HepG2 (cell line): ENCODE data around the gene ITGB2. TPM values are rescaled to one million over a fixed set of nuclear protein-coding genes. Genes with fewer than 3 reads are reported as not detected.

ENCODE experiments used
- ATAC-seq: fragments of 200-7000 bp; cut with Tn5 transposase; 3 replicates; pipeline ENCODE4 v1.9.1; 2020; ENCODE audit warnings: mild to moderate bottlenecking, moderate library complexity
- BruUV-seq: library from RNA; stranded (reverse); fragments of 400-500 nt; replicated peaks from 2 replicates; lab custom pipeline; 2021; lab: Mats Ljungman, UMichigan
- CTCF ChIA-PET: fragments of 300-600 bp; formaldehyde crosslinking; extraction: SDS; loops from one replicate; lab custom pipeline; 2021; ENCODE audit warnings: low total read pairs, inconsistent platforms, low intra/inter-chr PET ratio; lab: Yijun Ruan, JAX
- POLR2A ChIA-PET: fragments of 350-600 bp; sonication (Branson Sonifier 250); formaldehyde crosslinking; loops from one replicate; lab custom pipeline; 2020; ENCODE audit warnings: antibody characterized with exemption, inconsistent platforms; lab: Yijun Ruan, JAX
- DNase-seq: peaks from one replicate; pipeline ENCODE4 v3.0.0-alpha.2; 2015; ENCODE audit warnings: low spot score
- FAIRE-seq: peaks from 3 replicates; lab custom pipeline; 2011; peaks lifted over from hg19 to GRCh38; lab: Jason Lieb, UNC
- H2AFZ ChIP-seq: one replicate; pipeline ENCODE4 v1.6.1; 2011; ENCODE audit warnings: low read length, inconsistent platforms
- H3K27ac ChIP-seq: fragments of 300-600 bp; 3 replicates; pipeline ENCODE4 v1.8.0; 2011; ENCODE audit warnings: mixed run types, mild to moderate bottlenecking, mixed read lengths, low read length, inconsistent platforms; ENCODE audit not compliant: insufficient read depth; ENCODE audit errors: extremely low read length
- H3K27me3 ChIP-seq, 2 experiments: fragments of 200-600 bp in 1 of 2; 2 replicates in 1 of 2; 3 replicates in 1 of 2; pipeline versions ENCODE4 v1.6.0 to v1.8.0; 2011; ENCODE audit warnings: low read length in 2 of 2, mild to moderate bottlenecking in 2 of 2, moderate library complexity in 2 of 2, inconsistent platforms in 1 of 2; ENCODE audit not compliant: insufficient read depth in 2 of 2, control insufficient read depth in 1 of 2
- H3K36me3 ChIP-seq, 2 experiments: fragments of 200-600 bp in 1 of 2; replicated peaks in 1 of 2; 2 replicates in 1 of 2; 3 replicates in 1 of 2; pipeline versions ENCODE4 v1.5.1 to v1.8.0; 2011; ENCODE audit warnings: low read length in 2 of 2, inconsistent platforms in 1 of 2; ENCODE audit not compliant: insufficient read depth in 2 of 2, control insufficient read depth in 1 of 2
- H3K4me1 ChIP-seq: 2 replicates; pipeline ENCODE4 v1.5.1; 2012; ENCODE audit warnings: low read length, inconsistent platforms; ENCODE audit not compliant: insufficient read depth
- H3K4me2 ChIP-seq: 2 replicates; pipeline ENCODE4 v1.6.0; 2011; ENCODE audit warnings: low read depth, low read length, inconsistent platforms
- H3K4me3 ChIP-seq, 3 experiments: fragments of 200-600 bp in 1 of 3; sonication (generic), shearing (Covaris generic) in 1 of 3; replicated peaks in 1 of 3; 2 replicates each; pipeline ENCODE4 v1.5.1; 2011 to 2016; ENCODE audit warnings: low read length in 3 of 3, inconsistent platforms in 2 of 3, low read depth in 2 of 3, mild to moderate bottlenecking in 2 of 3, control low read depth in 1 of 3, mixed read lengths in 1 of 3; ENCODE audit not compliant: insufficient read depth in 1 of 3
- H3K79me2 ChIP-seq: one replicate; pipeline ENCODE4 v1.6.1; 2011; ENCODE audit warnings: low read length, inconsistent platforms; ENCODE audit not compliant: insufficient read depth
- H3K9ac ChIP-seq: 2 replicates; pipeline ENCODE4 v1.6.0; 2011; ENCODE audit warnings: mild to moderate bottlenecking, low read depth, low read length, inconsistent platforms; ENCODE audit not compliant: insufficient read depth
- H3K9me3 ChIP-seq: 2 replicates; pipeline ENCODE4 v1.5.1; 2012; ENCODE audit warnings: mild to moderate bottlenecking, low read length
- H4K20me1 ChIP-seq: 2 replicates; pipeline ENCODE4 v1.6.0; 2011; ENCODE audit warnings: inconsistent platforms, mild to moderate bottlenecking, low read length, moderate library complexity; ENCODE audit not compliant: insufficient read depth
- FOXK1 ChIP-seq: sonication (generic); formaldehyde crosslinking; IDR thresholded peaks from 2 replicates; pipeline ENCODE4 v1.4.0; 2020; ENCODE audit warnings: low read depth, missing genetic modification reagents, borderline replicate concordance
- FUBP1 ChIP-seq: sonication (generic); formaldehyde crosslinking; IDR thresholded peaks from 2 replicates; pipeline ENCODE4 v1.5.1; 2020; ENCODE audit warnings: missing genetic modification reagents, mild to moderate bottlenecking, borderline replicate concordance
- MLX ChIP-seq: IDR thresholded peaks from 2 replicates; pipeline ENCODE4 v1.6.1; 2016
- MXD1 ChIP-seq: sonication (generic); formaldehyde crosslinking; IDR thresholded peaks from 2 replicates; pipeline ENCODE4 v1.4.0; 2020; ENCODE audit warnings: mild to moderate bottlenecking, missing genetic modification reagents
- NR1H2 ChIP-seq: sonication (generic); formaldehyde crosslinking; IDR thresholded peaks from 2 replicates; pipeline ENCODE4 v1.8.1; 2022; ENCODE audit warnings: low read depth, missing genetic modification reagents, borderline replicate concordance
- ZBED4 ChIP-seq: sonication (generic); formaldehyde crosslinking; IDR thresholded peaks from 2 replicates; pipeline ENCODE4 v1.4.0; 2020; ENCODE audit warnings: missing genetic modification reagents, borderline replicate concordance
- ZFP91 ChIP-seq: sonication (generic); formaldehyde crosslinking; IDR thresholded peaks from 2 replicates; pipeline ENCODE4 v1.9.0; 2022; ENCODE audit warnings: missing genetic modification reagents, mild to moderate bottlenecking, borderline replicate concordance
- ZNF317 ChIP-seq: sonication (generic); formaldehyde crosslinking; IDR thresholded peaks from 2 replicates; pipeline ENCODE4 v1.5.0; 2020; ENCODE audit warnings: mild to moderate bottlenecking, missing genetic modification reagents
- ZNF337 ChIP-seq: sonication (generic); formaldehyde crosslinking; IDR thresholded peaks from 2 replicates; pipeline ENCODE4 v1.5.1; 2020; ENCODE audit warnings: missing genetic modification reagents, low read depth, mild to moderate bottlenecking, borderline replicate concordance
- ZNF660 ChIP-seq: sonication (generic); formaldehyde crosslinking; IDR thresholded peaks from 2 replicates; pipeline ENCODE4 v1.5.1; 2020; ENCODE audit warnings: mild to moderate bottlenecking, low read depth, missing genetic modification reagents, borderline replicate concordance
- ZNF790 ChIP-seq: sonication (generic); formaldehyde crosslinking; IDR thresholded peaks from 2 replicates; pipeline ENCODE4 v1.8.0; 2022; ENCODE audit warnings: missing genetic modification reagents, mild to moderate bottlenecking, borderline replicate concordance
- WGBS: methylation state at CpG from one replicate; pipeline ENCODE4 v1.1.6; 2017; ENCODE audit warnings: low lambda C conversion rate; 5-methylcytosine and 5-hydroxymethylcytosine counted together
- in situ Hi-C: cut with HindIII; loops from 2 replicates; pipeline ENCODE4 v1.10.0; 2017; ENCODE audit warnings: low pct_unique_long_range_greater_than_20kb; ENCODE audit not compliant: extremely low pct_ligation_motif_present
- intact Hi-C: fragments of 100-400 bp; cut with micrococcal nuclease; formaldehyde crosslinking; loops from one replicate; pipeline ENCODE4 v1.10.0; 2022; ENCODE audit not compliant: unreplicated experiment
- polyA plus RNA-seq, 8 experiments: library from polyadenylated mRNA; depleted of rRNA in 3 of 8; stranded (reverse) in 7 of 8; unstranded in 1 of 8; fragments of >200 nt; fragmentation: Illumina TruSeq in 4 of 8; extraction: Trizol in 4 of 8; gene quantifications; 2 replicates each; pipeline versions ENCODE4 v1.2.1 to v1.2.3, GENCODE V29; 2011 to 2016; ENCODE audit warnings: low read depth in 4 of 8, missing spikeins in 1 of 8, mixed read lengths in 1 of 8; ENCODE audit not compliant: insufficient read depth in 1 of 8
- total RNA-seq, 5 experiments: library from RNA; depleted of rRNA; stranded (reverse); fragments of >200 nt; fragmentation: Illumina TruSeq; extraction: Trizol; gene quantifications; 2 replicates each; pipeline ENCODE4 v1.2.3, GENCODE V29; 2016; ENCODE audit warnings: low read depth in 1 of 5

The ITGB2 gene
- total and polyA plus RNA-seq, 2 of the 13 experiments (the other 11 are each of a cell fraction or from before 2014, with no cell fraction given) = 4.2 to 18.0 TPM

GRCh38 chr21:44934797-44935532 is 14.3 kb upstream of the ITGB2 start (continued):
- peak; percentile 16; the same call in 1 of the 2 replicates for TF ChIP-seq ZFP91 (CRISPR knock-in tag)
- TF ChIP-seq ZNF317 = no peak
- TF ChIP-seq FOXK1 (CRISPR knock-in tag) = no peak
- TF ChIP-seq, all 625 proteins: peak for 11

GRCh38 chr21:44934276-44934675 is 13.6 kb upstream of the ITGB2 start:
- intact Hi-C loops = no loop called here
- FAIRE-seq (no peak), ATAC-seq (no peak), DNase-seq (no peak)
- H3K4me3 ChIP-seq = 0 out of 6 replicates have a peak overlapping the region, but pooled peaks of 1 of the 3 experiments have one; percentile 11
- ChIA-PET POLR2A (interaction anchor here (1.2 to 1.5 kb wide), 3 partner anchors 12 to 40 kb away, joined by 3 to 4 read pairs (median 3); no protein-coding TSS in a partner anchor), CTCF (interaction anchor here (2.3 kb wide), 1 partner anchor 41 kb away, joined by 6 read pairs; no protein-coding TSS in a partner anchor)
- no peak overlapping the region for H2AFZ ChIP-seq
- H3K9me3 ChIP-seq = no peaks in the 10 kb centered on the region
- no peaks in the 10 kb centered on the region for H3K36me3 ChIP-seq
- no peaks in the 10 kb centered on the region for H4K20me1 ChIP-seq
- H3K27ac ChIP-seq = no peak overlapping the region
- WGBS = 100% methylated on average over 4 of the region's 6 CpGs
- H3K4me1 ChIP-seq = peaks cover 80% of the 10 kb centered on the region
- H3K4me2 ChIP-seq = no peak overlapping the region
- no peak overlapping the region for H3K9ac ChIP-seq
- H3K27me3 ChIP-seq = peaks cover 1 to 4% of the 10 kb centered on the region in 2 experiments; a peak in 3 of 5 replicates
- peaks cover 4% of the 10 kb centered on the region for H3K79me2 ChIP-seq
- in situ Hi-C loops = no loop called here
- no TSS peak for BruUV-seq
- TF ChIP-seq MLX (no peak), ZNF790 (CRISPR knock-in tag) (no peak), ZBED4 (CRISPR knock-in tag) (no peak), ZNF337 (CRISPR knock-in tag) (no peak), MXD1 (no peak), FUBP1 (no peak), ZNF660 (no peak), NR1H2 (CRISPR knock-in tag) (no peak)
